ENCODE measurements around the gene CRIP2. TPM values are rescaled to one million over a fixed set of nuclear protein-coding genes. Genes with fewer than 3 reads are reported as not detected.

CRIP2 gene
- total and polyA plus RNA-seq, 2 experiments from 2014 or later = 3.4 to 9.6 TPM

DNA sequence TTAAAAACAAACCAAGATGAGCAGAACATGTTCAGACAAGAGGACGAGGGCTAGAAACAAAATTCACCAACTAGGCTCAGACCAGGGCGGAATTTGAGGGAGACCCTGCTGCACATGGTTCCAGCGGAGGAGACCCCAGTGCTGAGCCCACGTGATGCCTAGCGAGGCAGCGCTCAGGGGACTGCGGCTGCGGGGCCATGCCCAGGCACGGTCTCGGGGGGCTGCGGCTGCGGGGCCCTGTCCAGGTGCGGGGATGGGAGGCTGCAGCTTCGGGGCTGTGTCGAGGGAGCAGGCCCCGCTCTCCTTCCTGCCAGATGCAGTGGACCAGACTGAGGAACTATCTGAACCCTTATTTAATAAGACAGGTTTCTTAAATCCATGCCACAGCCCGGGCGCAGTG lies 12.7 kb upstream of the CRIP2 start (continued):
- TF ChIP-seq ETS1 (IDR thresholded peaks at IDR 0.05) = no peak
- no peak for TF ChIP-seq JUNB (IDR thresholded peaks at IDR 0.05; ENCODE audit: unreplicated experiment)
- no peak for TF ChIP-seq CTCF (conservative IDR thresholded peaks at IDR 0.05; ENCODE audit: low read depth in 2 of 2)
- no peak for TF ChIP-seq CREB1 (CRISPR knock-in tag; IDR thresholded peaks at IDR 0.05; ENCODE audit: low read depth)
- no peak for TF ChIP-seq ZNF331 (CRISPR knock-in tag; IDR thresholded peaks at IDR 0.05; ENCODE audit: low read depth)

DNA sequence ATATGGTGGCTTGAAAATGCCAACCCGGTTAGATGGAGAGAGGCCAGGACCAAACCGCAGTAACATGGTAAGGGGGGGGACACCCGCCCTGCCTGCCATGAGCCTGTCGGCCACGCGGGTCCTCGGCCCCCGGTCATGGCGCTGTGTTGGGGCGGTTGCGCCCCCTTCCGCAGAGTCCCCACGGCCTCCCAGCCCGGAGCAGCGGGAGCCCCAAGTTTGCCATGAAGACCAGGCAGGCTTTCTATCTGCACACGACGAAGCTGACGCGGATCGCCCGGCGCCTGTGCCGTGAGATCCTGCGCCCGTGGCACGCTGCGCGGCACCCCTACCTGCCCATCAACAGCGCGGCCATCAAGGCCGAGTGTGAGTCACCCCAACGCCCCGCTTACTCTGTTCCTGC lies 10.1 kb upstream of the CRIP2 start:
- ATAC-seq = no peak
- Histone ChIP-seq H2AFZ (no peak overlapping the region), H3K4me2 (no peak overlapping the region), H4K20me1 (replicated peaks; ENCODE audit: insufficient read depth) (0 out of 2 replicates have a peak, but pooled peaks cover 5% of the 10 kb centered on the region), H3K36me3 (ENCODE audit: insufficient read depth) (peaks cover 3% of the 10 kb centered on the region; the same call in 1 of the 2 replicates), H3F3A (replicated peaks; ENCODE audit: low read depth) (no peaks in the 10 kb centered on the region), H3K4me1 (ENCODE audit: insufficient read depth) (no peaks in the 10 kb centered on the region), H3K4me3 (no peak overlapping the region), H3K27ac (ENCODE audit: low read depth) (no peak overlapping the region), H3K9me2 (ENCODE audit: insufficient read depth) (no peaks in the 10 kb centered on the region), H3K27me3 (ENCODE audit: insufficient read depth) (no peaks in the 10 kb centered on the region), H3K79me2 (replicated peaks; ENCODE audit: insufficient read depth) (no peaks in the 10 kb centered on the region)
- H3K9me3 Mint-ChIP-seq = no peaks in the 10 kb centered on the region; the same call in 2 of the 3 replicates
- H3K27me3 Mint-ChIP-seq (ENCODE audit: insufficient read depth, low read depth, poor library complexity) = peaks cover 19% of the 10 kb centered on the region
- H3K4me1 Mint-ChIP-seq = peaks cover 2% of the 10 kb centered on the region; the same call in 1 of the 3 replicates
- no peak for DNase-seq (ENCODE audit: low spot score)
- H3K27ac Mint-ChIP-seq = no peak overlapping the region
- TF ChIP-seq NANOG (IDR thresholded peaks at IDR 0.05; ENCODE audit: borderline replicate concordance) = no peak
- TF ChIP-seq ZNF331 (CRISPR knock-in tag; IDR thresholded peaks at IDR 0.05; ENCODE audit: low read depth) = no peak
- TF ChIP-seq ZNF462 (CRISPR knock-in tag; IDR thresholded peaks at IDR 0.05) = no peak
- no peak overlapping the region for H3K4me3 Mint-ChIP-seq
- H3K36me3 Mint-ChIP-seq (ENCODE audit: low read depth) = peaks cover 37% of the 10 kb centered on the region

Measured in GM23338 (cell line).